RWPE1 (cell line): ENCODE results near the gene BICDL2.
"Not testable (repeated sequence)": the region's sequence is repeated elsewhere in the genome, so short reads cannot be mapped to it uniquely, and the experiment has no call there.

Experiments used
- CTCF ChIA-PET: fragments of 350-600 bp; sonication (Branson Sonifier 250); formaldehyde crosslinking; extraction: SDS; loops from one replicate; lab custom pipeline; 2021; lab: Yijun Ruan, JAX
- POLR2A ChIA-PET: fragments of 400-600 bp; formaldehyde crosslinking; extraction: SDS; loops from one replicate; lab custom pipeline; 2020; ENCODE audit warnings: antibody characterized with exemption; ENCODE audit not compliant: low non-redundant PET; lab: Yijun Ruan, JAX
- DNase-seq: peaks from one replicate; pipeline ENCODE4 v3.0.0; 2012; ENCODE audit warnings: low spot score
- H3K27ac ChIP-seq: fragments of 450-650 bp; 2 replicates; pipeline ENCODE4 v1.5.1; 2017
- TF ChIP-seq, protein P1 (sequence below): fragments of 450-650 bp; conservative IDR thresholded peaks from 2 replicates; pipeline ENCODE4 v1.5.1; 2017; ENCODE audit warnings: low read depth, mild to moderate bottlenecking

Gene BICDL2, protein sequence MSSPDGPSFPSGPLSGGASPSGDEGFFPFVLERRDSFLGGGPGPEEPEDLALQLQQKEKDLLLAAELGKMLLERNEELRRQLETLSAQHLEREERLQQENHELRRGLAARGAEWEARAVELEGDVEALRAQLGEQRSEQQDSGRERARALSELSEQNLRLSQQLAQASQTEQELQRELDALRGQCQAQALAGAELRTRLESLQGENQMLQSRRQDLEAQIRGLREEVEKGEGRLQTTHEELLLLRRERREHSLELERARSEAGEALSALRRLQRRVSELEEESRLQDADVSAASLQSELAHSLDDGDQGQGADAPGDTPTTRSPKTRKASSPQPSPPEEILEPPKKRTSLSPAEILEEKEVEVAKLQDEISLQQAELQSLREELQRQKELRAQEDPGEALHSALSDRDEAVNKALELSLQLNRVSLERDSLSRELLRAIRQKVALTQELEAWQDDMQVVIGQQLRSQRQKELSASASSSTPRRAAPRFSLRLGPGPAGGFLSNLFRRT

DNA sequence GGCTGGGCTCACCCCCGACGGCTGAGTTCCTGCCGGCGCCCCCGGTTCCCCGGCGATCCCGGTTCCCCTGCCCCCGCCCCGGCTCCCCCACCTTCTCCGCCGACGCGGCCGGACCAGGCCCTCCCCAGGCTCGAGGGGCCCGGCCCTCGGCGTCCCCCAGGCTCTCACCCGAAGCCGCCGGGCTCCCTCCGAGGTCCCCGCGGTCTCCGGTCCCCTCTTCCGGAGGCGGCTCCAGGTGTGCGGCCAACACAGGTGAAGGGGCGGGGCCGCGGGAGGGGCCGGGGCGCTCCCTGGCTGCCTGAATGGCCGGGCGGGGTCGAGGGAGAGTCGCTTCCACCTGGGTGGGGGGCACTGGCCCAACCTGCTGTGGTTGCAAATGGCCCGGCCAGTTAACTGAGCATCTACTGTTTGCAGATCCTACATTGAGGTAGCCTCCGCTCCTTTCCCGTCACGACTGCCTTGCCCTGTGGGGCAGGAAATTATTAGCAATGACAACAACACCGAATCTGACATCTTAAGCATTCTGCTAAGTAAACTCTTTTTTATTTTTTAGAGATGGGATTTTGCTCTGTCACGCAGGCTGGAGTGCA is at the start of gene BICDL2:
BICDL2 (minus strand) TSS at position 219 of the 590 bp plus-strand sequence. CDS start 1,448 bp downstream, outside the sequence.
- H3K27ac ChIP-seq: no peak within 1 kb of the TSS
- CTCF ChIA-PET: no interaction called here
- POLR2A ChIA-PET: no interaction called here
- no peak for DNase-seq
- TF ChIP-seq, protein P1, sequence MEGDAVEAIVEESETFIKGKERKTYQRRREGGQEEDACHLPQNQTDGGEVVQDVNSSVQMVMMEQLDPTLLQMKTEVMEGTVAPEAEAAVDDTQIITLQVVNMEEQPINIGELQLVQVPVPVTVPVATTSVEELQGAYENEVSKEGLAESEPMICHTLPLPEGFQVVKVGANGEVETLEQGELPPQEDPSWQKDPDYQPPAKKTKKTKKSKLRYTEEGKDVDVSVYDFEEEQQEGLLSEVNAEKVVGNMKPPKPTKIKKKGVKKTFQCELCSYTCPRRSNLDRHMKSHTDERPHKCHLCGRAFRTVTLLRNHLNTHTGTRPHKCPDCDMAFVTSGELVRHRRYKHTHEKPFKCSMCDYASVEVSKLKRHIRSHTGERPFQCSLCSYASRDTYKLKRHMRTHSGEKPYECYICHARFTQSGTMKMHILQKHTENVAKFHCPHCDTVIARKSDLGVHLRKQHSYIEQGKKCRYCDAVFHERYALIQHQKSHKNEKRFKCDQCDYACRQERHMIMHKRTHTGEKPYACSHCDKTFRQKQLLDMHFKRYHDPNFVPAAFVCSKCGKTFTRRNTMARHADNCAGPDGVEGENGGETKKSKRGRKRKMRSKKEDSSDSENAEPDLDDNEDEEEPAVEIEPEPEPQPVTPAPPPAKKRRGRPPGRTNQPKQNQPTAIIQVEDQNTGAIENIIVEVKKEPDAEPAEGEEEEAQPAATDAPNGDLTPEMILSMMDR: no peak

DNA sequence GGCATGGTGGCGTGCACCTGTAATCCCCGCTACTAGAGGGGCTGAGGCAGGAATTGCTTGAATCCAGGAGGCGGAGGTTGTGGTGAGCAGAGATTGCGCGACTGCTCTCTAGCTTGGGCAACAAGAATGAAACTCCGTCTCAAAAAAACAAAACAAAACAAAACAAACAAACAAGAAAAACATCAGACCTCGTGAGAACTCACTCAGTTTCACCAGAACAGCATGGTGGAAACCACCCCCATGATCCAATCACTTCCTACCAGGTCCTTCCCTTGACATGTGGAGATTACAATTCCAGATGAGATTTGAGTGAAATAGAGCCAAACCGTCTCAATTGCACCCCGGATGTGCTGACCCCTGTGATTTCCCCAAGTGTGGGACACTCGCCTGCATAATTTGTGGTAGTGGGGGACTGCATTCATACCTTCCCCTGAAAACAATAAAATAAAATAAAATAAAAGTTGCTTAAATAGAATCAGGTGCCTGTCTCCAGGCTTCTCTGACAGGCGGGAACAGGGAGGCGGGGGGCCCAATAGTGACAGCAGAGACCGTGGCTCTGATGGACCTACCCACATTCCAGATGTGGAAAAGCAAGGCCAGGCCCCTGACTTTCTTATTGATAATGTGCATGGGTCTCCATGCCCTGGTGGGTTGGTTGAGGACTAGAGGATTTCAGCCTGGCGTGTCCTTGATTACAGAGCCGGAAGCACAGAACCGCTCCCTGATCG is 49.3 kb upstream of the BICDL2 start:
- H3K27ac ChIP-seq: no peak overlapping the region
- TF ChIP-seq, protein P1: no peak
- ChIA-PET CTCF (interaction anchor here (1.0 kb wide), 1 partner anchor 26 kb away, joined by 3 read pairs; no protein-coding TSS in a partner anchor), POLR2A (no interaction called here)
- DNase-seq: no peak

DNA sequence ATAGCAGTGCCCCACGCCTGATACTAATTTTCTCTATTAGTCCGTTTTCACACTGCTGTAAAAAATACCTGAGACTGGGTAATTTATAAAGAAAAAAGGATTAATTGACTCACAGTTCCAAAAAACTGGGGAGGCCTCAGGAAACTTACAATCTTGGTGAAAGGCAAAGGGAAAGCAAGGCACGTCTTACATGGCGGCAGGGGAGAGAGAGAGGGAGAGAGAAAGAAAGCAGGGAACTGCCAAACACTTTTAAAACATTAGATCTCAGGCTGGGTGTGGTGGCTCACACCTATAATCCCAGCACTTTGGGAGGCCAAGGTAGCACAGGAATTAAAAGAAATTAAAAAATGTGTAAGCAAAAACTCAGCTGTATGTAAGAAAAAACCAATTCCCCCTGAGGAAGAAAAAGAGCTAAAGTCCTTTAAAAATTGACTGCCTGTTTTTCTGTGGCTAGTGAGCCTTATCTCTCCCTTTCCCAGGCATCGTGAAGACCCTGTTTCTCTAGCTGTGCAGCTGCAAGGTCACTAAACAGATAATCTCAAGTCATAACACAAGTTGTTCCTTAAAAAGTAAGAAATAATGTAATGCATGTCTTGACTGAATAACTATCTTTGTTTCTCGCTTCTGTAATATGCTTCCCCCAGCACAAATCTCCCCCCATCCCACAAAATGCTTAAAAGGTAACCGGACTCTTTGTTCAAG is 48.4 kb upstream of the BICDL2 start:
- DNase-seq: no peak
- TF ChIP-seq, protein P1: no peak
- ChIA-PET CTCF (interaction anchor here (1.0 kb wide), 1 partner anchor 25 kb away, joined by 3 read pairs; no protein-coding TSS in a partner anchor), POLR2A (no interaction called here)
- H3K27ac ChIP-seq: no peak overlapping the region

DNA sequence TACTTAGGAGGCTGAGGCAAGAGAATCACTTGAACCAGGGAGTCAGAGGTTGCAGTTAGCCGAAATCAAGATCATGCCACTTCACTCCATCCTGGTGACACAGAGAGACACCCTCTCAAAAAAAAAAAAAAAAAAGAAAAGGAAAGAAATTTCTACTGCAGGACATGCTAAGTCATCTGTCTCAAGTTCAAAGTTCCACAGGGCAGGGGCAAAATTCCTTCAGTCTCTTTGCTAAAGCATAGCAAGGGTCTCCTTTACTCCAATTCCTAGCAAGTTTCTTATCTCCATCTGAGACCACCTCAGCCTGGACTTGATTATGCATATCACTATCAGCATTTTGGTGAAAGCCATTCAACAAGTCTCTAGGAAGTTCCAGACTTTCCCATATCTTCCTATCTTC is 47.7 kb upstream of the BICDL2 start:
- no peak for DNase-seq
- TF ChIP-seq, protein P1: no peak
- ChIA-PET CTCF (interaction anchor here (1.0 kb wide), 1 partner anchor 24 kb away, joined by 3 read pairs; no protein-coding TSS in a partner anchor), POLR2A (no interaction called here)
- no peak overlapping the region for H3K27ac ChIP-seq

DNA sequence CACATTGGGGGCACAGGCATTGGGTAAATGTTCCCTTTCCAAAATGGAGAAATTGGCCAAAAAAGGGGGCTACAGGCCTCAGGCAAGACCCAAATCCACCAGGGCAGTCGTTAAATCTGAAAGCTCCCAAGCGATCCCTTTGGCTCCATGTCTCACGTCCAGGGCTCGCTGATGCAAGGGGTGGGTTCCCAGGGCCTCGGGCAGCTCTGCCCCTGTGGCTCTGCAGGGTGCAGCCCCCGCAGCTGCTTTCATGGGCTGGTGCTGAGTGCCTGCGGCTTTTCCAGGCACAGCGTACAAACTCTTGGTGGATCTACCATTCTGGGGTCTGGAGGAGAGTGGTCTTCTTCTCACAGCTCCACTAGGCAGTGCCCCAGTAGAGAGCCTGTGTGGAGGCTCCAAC is 46.7 kb upstream of the BICDL2 start:
- CTCF ChIA-PET, H3K27ac ChIP-seq, DNase-seq, POLR2A ChIA-PET: not testable (repeated sequence)

DNA sequence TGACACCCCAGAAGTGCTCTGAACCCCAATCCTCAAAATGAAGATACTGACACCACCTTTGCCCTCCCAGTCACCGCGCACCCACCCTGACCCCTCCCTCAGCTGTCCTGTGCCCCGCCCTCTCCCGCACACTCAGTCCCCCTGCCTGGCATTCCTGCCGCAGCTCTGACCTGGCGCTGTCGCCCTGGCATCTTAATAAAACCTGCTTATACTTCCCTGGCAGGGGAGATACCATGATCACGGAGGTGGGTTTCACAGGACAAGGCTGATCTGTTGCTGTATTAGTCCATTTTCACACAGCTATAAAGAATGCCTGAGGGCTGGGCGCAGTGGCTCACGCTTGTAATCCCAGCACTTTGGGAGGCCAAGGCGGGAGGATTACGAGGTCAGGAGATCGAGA is 45.2 kb upstream of the BICDL2 start:
- DNase-seq, POLR2A ChIA-PET: not testable (repeated sequence)
- CTCF ChIA-PET: interaction anchor here (0.6 kb wide), 2 partner anchors 46 to 81 kb away, joined by 3 to 4 read pairs; no protein-coding TSS in a partner anchor

More for the DNA sequence above, 45.2 kb upstream of the BICDL2 start:
- H3K27ac ChIP-seq: not testable (repeated sequence)
